ENCODE measurements around the gene ZNRF3. TPM values are rescaled to one million over a fixed set of nuclear protein-coding genes. Genes with fewer than 3 reads are reported as not detected.

Gene ZNRF3
- total RNA-seq, 1 experiment from 2014 or later, result 23.7 TPM

DNA sequence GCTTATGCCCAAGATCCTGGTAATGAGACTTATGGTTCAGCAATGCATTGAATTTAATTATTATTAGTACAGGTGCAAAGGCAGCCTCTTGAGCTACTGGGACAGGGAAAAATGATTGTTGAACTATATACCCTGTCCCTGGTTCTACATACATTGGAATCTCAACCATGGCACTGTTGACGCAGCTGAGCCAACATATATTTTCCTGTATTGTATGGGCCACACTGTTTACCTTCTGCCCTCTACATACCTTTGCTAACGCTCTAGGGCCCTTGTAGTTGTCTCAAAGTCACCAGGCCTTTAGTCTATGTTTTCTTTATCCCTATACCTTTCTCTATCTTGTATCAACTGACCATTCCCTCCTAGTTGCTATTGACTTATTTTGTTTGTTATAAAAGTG, 212.1 kb downstream of the ZNRF3 start:
- Mint-ChIP-seq H3K36me3 (ENCODE audit: insufficient read depth, unreplicated experiment) (no peaks in the 10 kb centered on the region), H3K4me3 (ENCODE audit: low read depth, unreplicated experiment) (no peak overlapping the region), H3K27ac (ENCODE audit: unreplicated experiment) (no peak overlapping the region), H3K27me3 (ENCODE audit: unreplicated experiment) (peaks cover 15% of the 10 kb centered on the region), H3K9me3 (ENCODE audit: low read depth, unreplicated experiment) (no peaks in the 10 kb centered on the region), H3K4me1 (ENCODE audit: low read depth, unreplicated experiment) (peaks cover 8% of the 10 kb centered on the region)
- no TSS peak for BruUV-seq (replicated peaks)
- CTCF ChIA-PET, result interaction anchor here (0.5 kb wide), 1 partner anchor 1348 kb away, joined by 3 read pairs; no protein-coding TSS in a partner anchor
- TF ChIP-seq, protein P1, sequence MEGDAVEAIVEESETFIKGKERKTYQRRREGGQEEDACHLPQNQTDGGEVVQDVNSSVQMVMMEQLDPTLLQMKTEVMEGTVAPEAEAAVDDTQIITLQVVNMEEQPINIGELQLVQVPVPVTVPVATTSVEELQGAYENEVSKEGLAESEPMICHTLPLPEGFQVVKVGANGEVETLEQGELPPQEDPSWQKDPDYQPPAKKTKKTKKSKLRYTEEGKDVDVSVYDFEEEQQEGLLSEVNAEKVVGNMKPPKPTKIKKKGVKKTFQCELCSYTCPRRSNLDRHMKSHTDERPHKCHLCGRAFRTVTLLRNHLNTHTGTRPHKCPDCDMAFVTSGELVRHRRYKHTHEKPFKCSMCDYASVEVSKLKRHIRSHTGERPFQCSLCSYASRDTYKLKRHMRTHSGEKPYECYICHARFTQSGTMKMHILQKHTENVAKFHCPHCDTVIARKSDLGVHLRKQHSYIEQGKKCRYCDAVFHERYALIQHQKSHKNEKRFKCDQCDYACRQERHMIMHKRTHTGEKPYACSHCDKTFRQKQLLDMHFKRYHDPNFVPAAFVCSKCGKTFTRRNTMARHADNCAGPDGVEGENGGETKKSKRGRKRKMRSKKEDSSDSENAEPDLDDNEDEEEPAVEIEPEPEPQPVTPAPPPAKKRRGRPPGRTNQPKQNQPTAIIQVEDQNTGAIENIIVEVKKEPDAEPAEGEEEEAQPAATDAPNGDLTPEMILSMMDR (IDR thresholded peaks at IDR 0.05; ENCODE audit: unreplicated experiment), result no peak
- intact Hi-C loops (cut with micrococcal nuclease; ENCODE audit: unreplicated experiment), result no loop called here
- DNase-seq, result no peak

DNA sequence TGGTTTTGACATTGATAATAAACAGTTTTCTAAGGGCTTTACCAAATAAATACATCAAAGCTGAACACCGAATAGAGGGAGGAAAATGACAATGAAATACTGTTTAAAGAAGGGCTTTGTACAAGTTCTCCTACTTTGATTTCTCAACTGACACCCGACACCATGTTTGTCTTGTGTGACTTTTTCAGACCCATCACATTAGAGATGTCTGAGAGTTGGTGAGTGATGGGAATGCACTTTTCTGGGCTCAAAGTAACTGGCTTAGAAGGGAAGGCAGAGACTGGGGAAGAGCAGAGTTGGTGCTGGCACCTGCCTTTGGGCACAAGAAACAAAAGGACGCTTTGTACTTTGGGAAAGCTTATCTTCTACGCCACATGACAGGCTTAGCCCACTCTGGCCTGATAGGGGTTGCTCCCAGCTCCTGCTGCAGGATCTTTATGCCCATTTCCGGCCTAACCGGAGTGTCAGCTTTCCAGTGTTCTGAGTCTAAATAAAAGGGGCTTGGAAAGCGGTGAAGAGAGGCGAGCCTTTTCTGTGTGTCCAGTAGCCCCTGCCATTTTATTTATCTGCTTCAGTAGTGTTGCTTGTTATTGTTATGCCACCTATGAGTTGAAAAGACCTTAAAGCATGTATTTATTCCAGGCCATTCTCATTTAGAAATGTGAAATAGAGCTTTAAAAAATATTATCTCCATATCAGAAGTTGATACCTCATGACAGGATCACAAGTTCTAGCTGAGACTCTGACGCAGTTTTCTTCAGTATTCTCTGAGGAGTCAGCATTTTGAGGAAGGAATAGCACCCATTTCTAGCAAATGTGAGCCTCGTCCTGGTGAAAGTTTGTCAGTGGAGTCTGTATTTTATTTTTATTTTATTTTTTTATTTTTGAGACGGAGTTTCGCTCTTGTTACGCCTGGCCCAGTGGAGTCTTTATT, 213.6 kb downstream of the ZNRF3 start:
- no peak overlapping the region for H3K27ac Mint-ChIP-seq (ENCODE audit: unreplicated experiment)
- DNase-seq, result no peak
- peaks cover 6% of the 10 kb centered on the region for H3K27me3 Mint-ChIP-seq (ENCODE audit: unreplicated experiment)
- CTCF ChIA-PET, result interaction anchor here (0.7 kb wide), 1 partner anchor 10 kb away, joined by 3 read pairs; no protein-coding TSS in a partner anchor
- H3K4me1 Mint-ChIP-seq (ENCODE audit: low read depth, unreplicated experiment), result peaks cover 8% of the 10 kb centered on the region
- no peaks in the 10 kb centered on the region for H3K36me3 Mint-ChIP-seq (ENCODE audit: insufficient read depth, unreplicated experiment)
- H3K9me3 Mint-ChIP-seq (ENCODE audit: low read depth, unreplicated experiment), result no peaks in the 10 kb centered on the region
- TF ChIP-seq, protein P1 (IDR thresholded peaks at IDR 0.05; ENCODE audit: unreplicated experiment), result no peak
- BruUV-seq (replicated peaks), result no TSS peak
- H3K4me3 Mint-ChIP-seq (ENCODE audit: low read depth, unreplicated experiment), result no peak overlapping the region
- intact Hi-C loops (cut with micrococcal nuclease; ENCODE audit: unreplicated experiment), result no loop called here

DNA sequence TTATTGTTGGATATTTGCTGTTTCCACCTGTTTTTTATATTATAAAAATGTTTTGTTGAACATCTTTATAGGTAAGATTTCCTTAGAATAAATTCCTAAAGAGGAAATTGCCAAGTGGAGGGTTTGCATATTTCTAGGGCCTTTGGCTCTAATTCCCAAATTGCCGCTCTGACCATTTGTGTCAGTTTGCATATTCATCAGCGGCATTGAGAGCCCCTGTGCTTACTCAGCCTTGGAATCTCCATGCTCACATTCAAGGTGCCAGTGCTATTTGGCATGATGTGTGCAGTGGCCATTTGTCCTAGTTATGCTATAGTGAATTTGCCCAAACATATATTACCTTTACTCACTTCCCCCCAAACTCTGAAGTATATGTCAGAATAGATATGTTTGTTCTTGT, 214.9 kb downstream of the ZNRF3 start:
- CTCF ChIA-PET, result interaction anchor here (0.6 kb wide), 1 partner anchor 17 kb away, joined by 5 read pairs; no protein-coding TSS in a partner anchor
- H3K27me3 Mint-ChIP-seq (ENCODE audit: unreplicated experiment), result no peaks in the 10 kb centered on the region
- H3K4me1 Mint-ChIP-seq (ENCODE audit: low read depth, unreplicated experiment), result peaks cover 8% of the 10 kb centered on the region
- no peak overlapping the region for H3K27ac Mint-ChIP-seq (ENCODE audit: unreplicated experiment)
- intact Hi-C loops (cut with micrococcal nuclease; ENCODE audit: unreplicated experiment), result no loop called here
- no peak for DNase-seq
- TF ChIP-seq, protein P1 (IDR thresholded peaks at IDR 0.05; ENCODE audit: unreplicated experiment), result no peak
- no peaks in the 10 kb centered on the region for H3K9me3 Mint-ChIP-seq (ENCODE audit: low read depth, unreplicated experiment)
- BruUV-seq (replicated peaks), result no TSS peak
- H3K36me3 Mint-ChIP-seq (ENCODE audit: insufficient read depth, unreplicated experiment), result no peaks in the 10 kb centered on the region
- H3K4me3 Mint-ChIP-seq (ENCODE audit: low read depth, unreplicated experiment), result no peak overlapping the region

DNA sequence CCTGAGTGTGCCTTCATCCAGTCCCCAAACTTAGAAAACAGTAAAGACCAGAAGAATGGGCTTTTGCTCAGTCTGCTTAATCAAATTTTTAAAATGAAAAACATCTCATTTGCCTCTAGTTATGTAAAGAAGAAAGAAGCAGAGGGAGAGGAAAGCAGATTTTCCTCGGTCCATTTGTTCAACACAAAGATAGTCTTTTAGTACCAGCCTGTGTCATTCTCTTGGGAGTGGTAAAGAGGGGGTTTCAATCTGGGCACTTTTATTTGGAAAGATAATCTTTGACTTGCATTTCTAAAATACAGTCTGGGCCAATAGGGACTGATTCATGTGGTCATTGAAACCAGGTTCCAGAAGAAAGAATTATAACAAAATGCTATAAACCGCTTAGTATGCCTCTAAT, 218.9 kb downstream of the ZNRF3 start:
- no TSS peak for BruUV-seq (replicated peaks)
- Mint-ChIP-seq H3K36me3 (ENCODE audit: insufficient read depth, unreplicated experiment) (no peaks in the 10 kb centered on the region), H3K4me3 (ENCODE audit: low read depth, unreplicated experiment) (no peak overlapping the region), H3K9me3 (ENCODE audit: low read depth, unreplicated experiment) (no peaks in the 10 kb centered on the region), H3K27ac (ENCODE audit: unreplicated experiment) (no peak overlapping the region), H3K4me1 (ENCODE audit: low read depth, unreplicated experiment) (no peaks in the 10 kb centered on the region), H3K27me3 (ENCODE audit: unreplicated experiment) (no peaks in the 10 kb centered on the region)
- intact Hi-C loops (cut with micrococcal nuclease; ENCODE audit: unreplicated experiment), result no loop called here
- DNase-seq, result no peak
- TF ChIP-seq, protein P1 (IDR thresholded peaks at IDR 0.05; ENCODE audit: unreplicated experiment), result no peak
- CTCF ChIA-PET, result no interaction called here

Data from Calu3 (cell line).